ENCODE data around the gene HM13. TPM values are rescaled to one million over a fixed set of nuclear protein-coding genes. Genes with fewer than 3 reads are reported as not detected.

Gene HM13
- total and polyA plus RNA-seq, 2 of the 13 experiments (the other 11 are each of a cell fraction or from before 2014, with no cell fraction given), result 118 to 243 TPM

DNA sequence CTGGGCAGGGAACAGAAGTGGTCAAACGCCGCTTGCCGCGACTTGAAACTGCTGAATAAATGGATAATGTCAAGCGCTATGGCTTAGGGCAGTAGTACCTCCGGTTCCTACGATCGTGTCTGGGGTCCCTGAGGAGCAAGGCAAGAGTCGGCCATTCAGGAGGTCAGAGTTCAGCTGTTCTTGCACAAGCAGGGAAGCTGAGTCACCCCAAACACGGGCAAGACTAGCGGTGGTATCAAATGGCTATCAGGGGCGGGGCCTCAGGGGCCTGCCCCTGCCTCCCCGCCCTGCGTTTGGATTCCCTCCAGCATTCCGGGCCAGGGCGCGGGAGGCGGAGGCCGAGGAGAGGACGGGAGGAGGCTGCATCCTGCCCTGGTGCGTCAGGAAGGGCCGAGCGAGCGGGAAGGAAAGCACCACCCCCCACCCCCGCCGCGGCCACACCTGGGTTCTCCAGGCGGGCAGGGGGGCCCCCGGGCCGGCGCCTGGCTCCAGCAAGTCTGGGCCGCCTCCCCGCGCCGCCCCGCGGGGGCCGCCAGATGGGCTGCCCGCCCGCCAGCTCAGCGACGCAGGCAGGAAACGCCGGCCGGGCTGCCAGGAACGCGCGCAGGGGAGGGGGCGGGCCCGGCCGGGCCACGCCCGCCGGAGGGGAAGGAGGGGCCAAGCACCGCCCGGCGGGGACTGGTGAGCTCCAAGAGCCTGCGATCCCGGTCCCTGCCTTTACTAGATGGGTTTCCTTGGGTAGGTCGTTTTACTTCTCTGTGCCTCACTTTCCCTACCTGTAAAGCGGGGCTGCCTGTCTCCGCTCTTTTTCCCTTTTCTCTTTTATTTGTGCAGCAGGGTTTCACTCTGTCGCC is 58.7 kb downstream of the HM13 start (continued):
- TF ChIP-seq, protein P1, sequence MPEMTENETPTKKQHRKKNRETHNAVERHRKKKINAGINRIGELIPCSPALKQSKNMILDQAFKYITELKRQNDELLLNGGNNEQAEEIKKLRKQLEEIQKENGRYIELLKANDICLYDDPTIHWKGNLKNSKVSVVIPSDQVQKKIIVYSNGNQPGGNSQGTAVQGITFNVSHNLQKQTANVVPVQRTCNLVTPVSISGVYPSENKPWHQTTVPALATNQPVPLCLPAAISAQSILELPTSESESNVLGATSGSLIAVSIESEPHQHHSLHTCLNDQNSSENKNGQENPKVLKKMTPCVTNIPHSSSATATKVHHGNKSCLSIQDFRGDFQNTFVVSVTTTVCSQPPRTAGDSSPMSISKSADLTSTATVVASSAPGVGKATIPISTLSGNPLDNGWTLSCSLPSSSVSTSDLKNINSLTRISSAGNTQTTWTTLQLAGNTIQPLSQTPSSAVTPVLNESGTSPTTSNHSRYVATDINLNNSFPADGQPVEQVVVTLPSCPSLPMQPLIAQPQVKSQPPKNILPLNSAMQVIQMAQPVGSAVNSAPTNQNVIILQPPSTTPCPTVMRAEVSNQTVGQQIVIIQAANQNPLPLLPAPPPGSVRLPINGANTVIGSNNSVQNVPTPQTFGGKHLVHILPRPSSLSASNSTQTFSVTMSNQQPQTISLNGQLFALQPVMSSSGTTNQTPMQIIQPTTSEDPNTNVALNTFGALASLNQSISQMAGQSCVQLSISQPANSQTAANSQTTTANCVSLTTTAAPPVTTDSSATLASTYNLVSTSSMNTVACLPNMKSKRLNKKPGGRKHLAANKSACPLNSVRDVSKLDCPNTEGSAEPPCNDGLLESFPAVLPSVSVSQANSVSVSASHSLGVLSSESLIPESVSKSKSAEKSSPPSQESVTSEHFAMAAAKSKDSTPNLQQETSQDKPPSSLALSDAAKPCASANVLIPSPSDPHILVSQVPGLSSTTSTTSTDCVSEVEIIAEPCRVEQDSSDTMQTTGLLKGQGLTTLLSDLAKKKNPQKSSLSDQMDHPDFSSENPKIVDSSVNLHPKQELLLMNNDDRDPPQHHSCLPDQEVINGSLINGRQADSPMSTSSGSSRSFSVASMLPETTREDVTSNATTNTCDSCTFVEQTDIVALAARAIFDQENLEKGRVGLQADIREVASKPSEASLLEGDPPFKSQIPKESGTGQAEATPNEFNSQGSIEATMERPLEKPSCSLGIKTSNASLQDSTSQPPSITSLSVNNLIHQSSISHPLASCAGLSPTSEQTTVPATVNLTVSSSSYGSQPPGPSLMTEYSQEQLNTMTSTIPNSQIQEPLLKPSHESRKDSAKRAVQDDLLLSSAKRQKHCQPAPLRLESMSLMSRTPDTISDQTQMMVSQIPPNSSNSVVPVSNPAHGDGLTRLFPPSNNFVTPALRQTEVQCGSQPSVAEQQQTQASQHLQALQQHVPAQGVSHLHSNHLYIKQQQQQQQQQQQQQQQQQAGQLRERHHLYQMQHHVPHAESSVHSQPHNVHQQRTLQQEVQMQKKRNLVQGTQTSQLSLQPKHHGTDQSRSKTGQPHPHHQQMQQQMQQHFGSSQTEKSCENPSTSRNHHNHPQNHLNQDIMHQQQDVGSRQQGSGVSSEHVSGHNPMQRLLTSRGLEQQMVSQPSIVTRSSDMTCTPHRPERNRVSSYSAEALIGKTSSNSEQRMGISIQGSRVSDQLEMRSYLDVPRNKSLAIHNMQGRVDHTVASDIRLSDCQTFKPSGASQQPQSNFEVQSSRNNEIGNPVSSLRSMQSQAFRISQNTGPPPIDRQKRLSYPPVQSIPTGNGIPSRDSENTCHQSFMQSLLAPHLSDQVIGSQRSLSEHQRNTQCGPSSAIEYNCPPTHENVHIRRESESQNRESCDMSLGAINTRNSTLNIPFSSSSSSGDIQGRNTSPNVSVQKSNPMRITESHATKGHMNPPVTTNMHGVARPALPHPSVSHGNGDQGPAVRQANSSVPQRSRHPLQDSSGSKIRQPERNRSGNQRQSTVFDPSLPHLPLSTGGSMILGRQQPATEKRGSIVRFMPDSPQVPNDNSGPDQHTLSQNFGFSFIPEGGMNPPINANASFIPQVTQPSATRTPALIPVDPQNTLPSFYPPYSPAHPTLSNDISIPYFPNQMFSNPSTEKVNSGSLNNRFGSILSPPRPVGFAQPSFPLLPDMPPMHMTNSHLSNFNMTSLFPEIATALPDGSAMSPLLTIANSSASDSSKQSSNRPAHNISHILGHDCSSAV (CRISPR knock-in tag; IDR thresholded peaks at IDR 0.05; ENCODE audit: borderline replicate concordance), result no peak; the same call in 1 of the 2 replicates
- TF ChIP-seq ZNF350 (CRISPR knock-in tag; IDR thresholded peaks at IDR 0.05; ENCODE audit: borderline replicate concordance, low read depth) (peak; percentile 97), ZIK1 (CRISPR knock-in tag; IDR thresholded peaks at IDR 0.05; ENCODE audit: borderline replicate concordance, low read depth) (no peak; the same call in 1 of the 2 replicates), RARG (CRISPR knock-in tag; IDR thresholded peaks at IDR 0.05; ENCODE audit: low read depth) (peak; percentile 54; the same call in 1 of the 2 replicates), SP140L (CRISPR knock-in tag; IDR thresholded peaks at IDR 0.05; ENCODE audit: borderline replicate concordance) (0 out of 2 replicates have a peak, but pooled peaks have one; percentile 45), MBD4 (IDR thresholded peaks at IDR 0.05; ENCODE audit: borderline replicate concordance, low read length) (0 out of 2 replicates have a peak, but pooled peaks have one; percentile 73), ZNF652 (CRISPR knock-in tag; IDR thresholded peaks at IDR 0.05; ENCODE audit: borderline replicate concordance, low read depth) (peak; percentile 57; the same call in 1 of the 2 replicates), NAIF1 (CRISPR knock-in tag; IDR thresholded peaks at IDR 0.05; ENCODE audit: borderline replicate concordance) (peak; percentile 68; the same call in 1 of the 2 replicates), BRD4 (CRISPR knock-in tag; IDR thresholded peaks at IDR 0.05) (peak; percentile 76), FOXK2 (IDR thresholded peaks at IDR 0.05) (no peak), ZNF430 (CRISPR knock-in tag; IDR thresholded peaks at IDR 0.05) (peak; percentile 83), ZFP90 (CRISPR knock-in tag; IDR thresholded peaks at IDR 0.05; ENCODE audit: borderline replicate concordance) (peak; percentile 97), SP4 (CRISPR knock-in tag; IDR thresholded peaks at IDR 0.05) (peak; percentile 95)
- TF ChIP-seq, protein P2, sequence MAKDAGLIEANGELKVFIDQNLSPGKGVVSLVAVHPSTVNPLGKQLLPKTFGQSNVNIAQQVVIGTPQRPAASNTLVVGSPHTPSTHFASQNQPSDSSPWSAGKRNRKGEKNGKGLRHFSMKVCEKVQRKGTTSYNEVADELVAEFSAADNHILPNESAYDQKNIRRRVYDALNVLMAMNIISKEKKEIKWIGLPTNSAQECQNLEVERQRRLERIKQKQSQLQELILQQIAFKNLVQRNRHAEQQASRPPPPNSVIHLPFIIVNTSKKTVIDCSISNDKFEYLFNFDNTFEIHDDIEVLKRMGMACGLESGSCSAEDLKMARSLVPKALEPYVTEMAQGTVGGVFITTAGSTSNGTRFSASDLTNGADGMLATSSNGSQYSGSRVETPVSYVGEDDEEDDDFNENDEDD (CRISPR knock-in tag; IDR thresholded peaks at IDR 0.05; ENCODE audit: borderline replicate concordance), result peak; percentile 93
- TF ChIP-seq, protein P3, sequence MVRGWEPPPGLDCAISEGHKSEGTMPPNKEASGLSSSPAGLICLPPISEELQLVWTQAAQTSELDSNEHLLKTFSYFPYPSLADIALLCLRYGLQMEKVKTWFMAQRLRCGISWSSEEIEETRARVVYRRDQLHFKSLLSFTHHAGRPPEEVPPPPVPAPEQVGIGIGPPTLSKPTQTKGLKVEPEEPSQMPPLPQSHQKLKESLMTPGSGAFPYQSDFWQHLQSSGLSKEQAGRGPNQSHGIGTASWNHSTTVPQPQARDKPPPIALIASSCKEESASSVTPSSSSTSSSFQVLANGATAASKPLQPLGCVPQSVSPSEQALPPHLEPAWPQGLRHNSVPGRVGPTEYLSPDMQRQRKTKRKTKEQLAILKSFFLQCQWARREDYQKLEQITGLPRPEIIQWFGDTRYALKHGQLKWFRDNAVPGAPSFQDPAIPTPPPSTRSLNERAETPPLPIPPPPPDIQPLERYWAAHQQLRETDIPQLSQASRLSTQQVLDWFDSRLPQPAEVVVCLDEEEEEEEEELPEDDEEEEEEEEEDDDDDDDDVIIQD (CRISPR knock-in tag; IDR thresholded peaks at IDR 0.05; ENCODE audit: low read depth), result peak; percentile 84
- TF ChIP-seq, protein P4, sequence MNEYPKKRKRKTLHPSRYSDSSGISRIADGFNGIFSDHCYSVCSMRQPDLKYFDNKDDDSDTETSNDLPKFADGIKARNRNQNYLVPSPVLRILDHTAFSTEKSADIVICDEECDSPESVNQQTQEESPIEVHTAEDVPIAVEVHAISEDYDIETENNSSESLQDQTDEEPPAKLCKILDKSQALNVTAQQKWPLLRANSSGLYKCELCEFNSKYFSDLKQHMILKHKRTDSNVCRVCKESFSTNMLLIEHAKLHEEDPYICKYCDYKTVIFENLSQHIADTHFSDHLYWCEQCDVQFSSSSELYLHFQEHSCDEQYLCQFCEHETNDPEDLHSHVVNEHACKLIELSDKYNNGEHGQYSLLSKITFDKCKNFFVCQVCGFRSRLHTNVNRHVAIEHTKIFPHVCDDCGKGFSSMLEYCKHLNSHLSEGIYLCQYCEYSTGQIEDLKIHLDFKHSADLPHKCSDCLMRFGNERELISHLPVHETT (CRISPR knock-in tag; conservative IDR thresholded peaks at IDR 0.05), result peak; percentile 76; the same call in 1 of the 2 replicates

Data from HepG2 (cell line).